MG63 (cell line): ENCODE results near the gene COPB2. TPM values are rescaled to one million over a fixed set of nuclear protein-coding genes. Genes with fewer than 3 reads are reported as not detected.
A peak's percentile ranks its signal among the peaks of the same experiment; 100 is the strongest.
"Not testable (repeated sequence)": the region's sequence is repeated elsewhere in the genome, so short reads cannot be mapped to it uniquely, and the experiment has no call there.

Experiments used
- DNase-seq: peaks from one replicate; pipeline ENCODE4 v3.0.0-alpha.2; 2020
- H3K27me3 ChIP-seq: fragments of 250-450 bp; sonication (Bioruptor Pico); 2 replicates; pipeline ENCODE4 v1.5.1; 2020; ENCODE audit warnings: mild to moderate bottlenecking, moderate library complexity
- H3K36me3 ChIP-seq: fragments of 250-450 bp; sonication (Bioruptor Pico); 2 replicates; pipeline ENCODE4 v1.5.1; 2020; ENCODE audit warnings: mild to moderate bottlenecking, moderate library complexity
- H3K4me3 ChIP-seq: fragments of 250-450 bp; sonication (Bioruptor Pico); 2 replicates; pipeline ENCODE4 v1.5.1; 2020; ENCODE audit warnings: mild to moderate bottlenecking, moderate library complexity
- H3K9me3 ChIP-seq: fragments of 250-450 bp; sonication (Bioruptor Pico); 2 replicates; pipeline ENCODE4 v1.5.1; 2020; ENCODE audit warnings: mild to moderate bottlenecking, moderate library complexity
- total RNA-seq: library from RNA; depleted of rRNA; stranded (reverse); fragments of >200 nt; shearing (Covaris generic); gene quantifications from 2 replicates; pipeline ENCODE4 v1.2.3, GENCODE V29; 2014; ENCODE audit warnings: low replicate concordance; rRNA removed

Gene COPB2
- 131 and 177 TPM in 2 replicates for total RNA-seq

DNA sequence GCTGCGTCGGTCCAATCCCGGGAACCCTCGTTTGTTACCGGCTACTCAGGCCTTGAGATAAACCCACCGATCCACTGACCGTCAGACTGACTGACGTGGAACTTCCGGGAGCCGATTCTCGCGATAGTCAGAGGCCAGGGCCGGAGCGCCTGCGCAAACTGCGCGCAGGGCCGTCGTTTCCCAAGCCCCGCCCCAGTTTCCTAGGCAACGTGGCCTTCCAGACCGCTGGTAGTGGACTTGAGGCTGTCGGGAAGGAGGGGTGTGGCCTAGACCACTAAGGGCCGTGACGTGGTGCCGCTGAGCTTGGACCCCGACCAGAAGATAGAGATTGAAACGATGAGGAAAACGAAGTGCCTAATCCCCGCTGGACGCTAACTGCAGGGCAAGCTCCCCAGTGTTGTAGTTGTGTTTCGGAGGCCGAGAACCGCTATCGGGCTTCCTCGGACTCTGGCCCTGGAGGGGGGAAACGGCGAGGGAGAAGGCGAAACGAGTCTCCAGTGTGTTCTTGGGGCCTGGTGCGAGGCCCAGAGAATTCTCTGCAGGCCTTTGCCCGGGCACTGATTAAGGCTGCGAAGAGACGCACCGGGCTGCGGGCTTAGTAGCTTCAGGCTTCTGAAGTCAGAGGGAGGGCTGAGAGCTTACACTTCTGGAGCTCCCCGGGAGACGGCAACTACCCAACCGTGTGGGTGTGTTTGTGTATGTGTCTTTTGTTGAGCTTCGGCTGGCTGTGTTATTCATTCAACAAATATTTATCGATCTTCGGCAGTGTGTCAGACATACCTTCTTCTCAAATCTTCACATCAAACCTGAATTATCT is at the start of gene COPB2:
Gene COPB2 (minus strand): TSS at position 96 of the 817 bp plus-strand sequence. CDS start 97 bp downstream, outside the sequence.
- Histone ChIP-seq H3K4me3 (peak within 1 kb of the TSS; percentile 92), H3K36me3 (peaks cover 25% of the 10 kb centered on the region), H3K9me3 (no peaks in the 10 kb centered on the region), H3K27me3 (no peaks in the 10 kb centered on the region)
- DNase-seq: peak; percentile 100

DNA sequence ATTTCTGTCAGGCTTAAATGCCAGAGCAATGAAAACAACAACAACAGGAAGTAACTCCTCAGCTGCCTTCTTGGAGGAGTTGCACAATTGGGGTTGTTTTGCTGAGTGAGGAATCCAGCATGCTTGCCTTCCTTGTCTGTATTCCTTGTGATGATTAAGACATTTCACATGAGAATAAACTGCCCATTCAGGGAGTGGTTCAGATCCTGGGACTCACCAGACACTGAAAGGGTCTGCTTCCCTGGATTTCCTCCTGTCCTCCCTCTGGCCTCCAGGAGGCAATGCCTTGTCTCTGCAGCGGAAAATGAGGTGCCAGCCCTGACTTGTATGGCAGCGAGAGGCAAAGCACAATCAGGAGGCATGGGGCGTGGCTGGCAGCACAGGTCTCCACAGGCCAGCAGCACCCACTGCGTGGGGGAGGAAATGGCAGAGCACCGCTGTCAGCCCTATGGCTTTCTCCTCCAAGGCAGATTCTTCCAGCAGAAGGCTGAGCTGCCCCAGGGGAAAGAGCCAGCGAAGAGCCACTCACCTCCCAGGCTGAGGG is 45.4 kb upstream of the COPB2 start:
- no peaks in the 10 kb centered on the region; the same call in 1 of the 2 replicates for H3K9me3 ChIP-seq
- peak; percentile 23 for DNase-seq
- H3K27me3 ChIP-seq: no peaks in the 10 kb centered on the region
- no peak overlapping the region for H3K4me3 ChIP-seq
- H3K36me3 ChIP-seq: no peaks in the 10 kb centered on the region

DNA sequence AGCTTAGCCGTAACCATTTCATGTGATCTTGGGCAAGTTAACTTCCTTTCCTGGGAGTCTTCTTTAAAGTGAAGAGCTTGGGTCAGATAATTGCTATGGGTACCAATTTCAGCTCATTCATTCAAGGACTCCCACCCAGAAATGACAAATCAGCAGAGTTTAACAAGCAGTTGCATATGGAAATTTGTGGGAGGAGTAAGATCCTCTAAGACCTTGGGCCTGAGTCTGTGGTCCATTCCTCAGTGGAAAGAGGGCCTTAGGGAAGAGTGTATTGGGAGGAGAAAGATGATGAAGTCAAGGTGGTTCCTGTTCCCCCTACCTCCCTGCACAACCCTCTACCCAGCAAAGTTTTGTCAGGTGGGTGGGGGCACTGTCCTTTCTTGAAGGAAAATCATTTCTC is 44.8 kb upstream of the COPB2 start:
- DNase-seq: no peak
- Histone ChIP-seq H3K36me3 (no peaks in the 10 kb centered on the region), H3K27me3 (no peaks in the 10 kb centered on the region), H3K9me3 (no peaks in the 10 kb centered on the region; the same call in 1 of the 2 replicates), H3K4me3 (no peak overlapping the region)

DNA sequence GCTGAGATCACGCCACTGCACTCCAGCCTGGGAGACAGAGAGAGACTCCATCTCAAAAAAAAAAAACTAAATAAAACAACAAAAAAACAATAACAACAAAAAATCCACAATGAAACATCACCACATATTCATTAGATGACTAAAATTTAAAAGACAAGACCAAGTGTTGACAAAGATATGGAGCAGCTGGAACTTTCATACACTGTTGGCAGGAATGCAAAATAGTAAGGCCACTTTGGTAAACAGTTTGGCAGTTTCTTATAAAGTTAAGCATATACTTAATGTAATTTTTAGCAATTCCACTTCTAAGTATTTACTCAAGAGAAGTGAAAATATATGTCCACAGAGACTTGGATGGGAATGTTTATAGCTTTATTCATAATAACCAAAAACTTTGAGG is 43.6 kb upstream of the COPB2 start:
- Histone ChIP-seq H3K36me3 (no peaks in the 10 kb centered on the region), H3K27me3 (no peaks in the 10 kb centered on the region), H3K4me3 (no peak overlapping the region), H3K9me3 (no peaks in the 10 kb centered on the region; the same call in 1 of the 2 replicates)
- no peak for DNase-seq

DNA sequence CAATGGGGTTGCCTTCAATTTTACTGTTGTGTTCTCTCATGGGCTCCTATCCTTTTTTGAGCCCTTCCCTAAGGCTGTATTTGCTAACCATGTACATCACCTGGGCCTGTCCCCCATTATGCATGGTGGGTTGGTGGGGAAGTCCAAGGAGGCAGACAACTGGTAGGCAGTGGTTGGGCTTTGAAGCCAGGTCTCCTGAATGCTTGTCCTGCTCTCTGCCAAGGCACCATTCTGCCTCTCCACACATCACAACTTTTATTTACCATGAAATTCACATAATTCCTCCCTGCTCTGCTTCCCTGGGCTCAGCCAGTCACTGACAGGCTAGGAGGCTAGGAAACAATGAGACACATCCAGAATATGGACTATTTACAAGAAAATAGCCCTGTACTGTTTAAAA is 41.0 kb upstream of the COPB2 start:
- Histone ChIP-seq H3K36me3 (no peaks in the 10 kb centered on the region), H3K9me3 (no peaks in the 10 kb centered on the region; the same call in 1 of the 2 replicates), H3K4me3 (no peak overlapping the region), H3K27me3 (no peaks in the 10 kb centered on the region)
- no peak for DNase-seq

DNA sequence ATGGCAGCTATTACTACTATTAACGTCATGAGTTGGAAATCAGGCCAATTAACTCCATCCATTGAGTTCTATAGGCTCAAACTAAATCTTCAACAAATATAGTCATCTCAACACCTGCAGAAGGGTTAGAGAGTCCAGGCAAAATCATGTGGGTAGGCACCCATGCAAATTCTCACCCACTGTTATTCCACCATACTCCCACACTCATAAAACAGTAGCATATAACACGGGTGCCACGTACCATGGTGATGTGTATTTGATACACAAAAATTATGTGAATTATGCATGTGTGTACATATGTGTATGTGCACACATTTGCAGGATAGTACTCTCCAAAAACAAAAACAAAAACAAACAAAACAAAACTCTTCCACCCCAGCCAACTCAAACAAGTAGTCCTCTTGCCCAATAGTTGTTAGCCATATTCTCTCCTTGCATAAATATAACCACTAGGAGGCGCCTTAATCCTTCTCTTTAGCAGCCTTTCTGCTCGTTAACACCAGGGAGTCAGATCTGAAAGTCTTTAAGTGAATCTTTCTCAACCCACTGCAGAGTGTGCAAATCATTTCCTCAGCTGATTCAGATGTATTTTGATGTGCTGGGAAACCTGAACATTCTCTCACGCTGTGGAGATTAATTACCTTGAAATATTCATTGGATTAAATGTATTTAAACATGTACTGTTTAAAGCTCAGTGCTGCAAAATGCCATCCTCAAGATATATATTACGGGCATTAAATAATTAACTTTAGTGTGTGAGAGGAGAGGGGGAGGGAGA is 38.0 kb upstream of the COPB2 start:
- DNase-seq: no peak
- Histone ChIP-seq H3K36me3 (no peaks in the 10 kb centered on the region), H3K27me3 (no peaks in the 10 kb centered on the region), H3K4me3 (no peak overlapping the region), H3K9me3 (no peaks in the 10 kb centered on the region)

DNA sequence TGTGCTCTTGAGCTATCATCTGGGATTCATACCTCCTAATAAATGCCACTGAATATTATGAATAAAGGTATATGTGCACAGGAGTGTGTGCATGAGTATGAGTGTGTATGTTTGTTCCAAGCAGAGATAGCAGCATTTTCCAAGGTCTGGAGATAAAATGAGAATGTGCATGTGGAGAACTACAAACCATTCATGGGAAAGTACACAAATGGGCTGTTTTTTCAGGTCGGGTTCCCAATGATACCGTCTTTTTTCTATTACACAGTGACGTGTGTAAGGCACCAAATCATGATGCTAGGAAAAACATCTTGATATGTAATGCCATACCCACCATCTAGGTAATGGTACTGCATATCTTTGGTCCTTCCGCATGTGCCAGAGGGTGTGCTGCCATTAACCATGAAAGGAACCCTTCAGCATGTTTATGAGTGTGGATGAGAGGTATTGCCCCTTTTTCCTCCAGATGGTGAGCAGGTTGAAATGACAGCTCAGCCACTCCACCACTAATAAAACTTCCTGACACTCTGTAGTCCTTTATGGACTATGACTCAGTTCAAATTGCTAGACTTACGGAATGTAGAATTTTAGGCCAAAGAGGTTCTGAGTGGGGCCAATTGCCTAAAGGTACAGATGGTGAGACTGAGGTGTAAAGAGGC is 36.4 kb upstream of the COPB2 start:
- Histone ChIP-seq H3K4me3 (no peak overlapping the region), H3K9me3 (no peaks in the 10 kb centered on the region), H3K36me3 (no peaks in the 10 kb centered on the region), H3K27me3 (no peaks in the 10 kb centered on the region)
- no peak for DNase-seq

DNA sequence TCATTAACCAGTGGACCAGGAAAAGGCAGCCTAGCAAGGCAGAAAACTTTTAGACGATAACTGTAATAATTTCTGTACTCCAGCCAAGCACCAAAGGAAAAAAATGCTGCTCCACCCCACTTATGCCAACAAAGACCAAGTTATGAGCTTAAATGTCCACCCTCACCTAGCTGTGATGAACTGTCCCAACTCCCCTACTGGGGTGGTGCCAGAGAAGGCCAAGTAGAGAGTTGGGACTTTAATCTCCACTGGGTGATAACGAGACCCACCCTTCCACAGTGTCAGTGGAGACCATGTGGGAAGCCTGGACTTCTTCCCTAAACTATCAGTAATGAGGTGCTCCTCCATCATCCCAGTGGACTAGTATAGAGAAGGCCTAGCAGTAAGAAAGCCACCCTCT is 33.8 kb upstream of the COPB2 start:
- Histone ChIP-seq H3K4me3 (no peak overlapping the region), H3K36me3 (no peaks in the 10 kb centered on the region), H3K27me3 (no peaks in the 10 kb centered on the region), H3K9me3 (no peaks in the 10 kb centered on the region)
- no peak for DNase-seq

DNA sequence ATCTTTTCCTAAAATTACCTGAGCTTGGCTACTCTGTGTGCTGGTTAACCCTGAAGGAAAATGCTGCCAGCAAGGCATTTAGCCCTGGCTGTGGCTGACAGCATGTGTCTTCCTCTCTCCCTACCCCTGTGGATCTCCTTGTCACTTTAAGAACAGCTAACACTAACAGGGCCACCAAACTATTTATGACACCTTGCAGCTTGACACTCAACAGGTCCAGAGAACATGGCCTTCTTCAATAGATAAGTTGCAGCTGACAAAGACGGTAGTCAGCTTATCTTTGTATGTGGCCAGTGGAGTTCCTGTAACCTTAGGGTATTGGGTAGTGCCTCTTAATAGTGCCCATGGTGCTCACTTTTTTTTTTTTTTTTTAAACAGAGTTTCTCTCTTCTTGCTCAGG is 32.0 kb upstream of the COPB2 start:
- H3K36me3 ChIP-seq: no peaks in the 10 kb centered on the region
- DNase-seq: no peak
- peaks cover 2% of the 10 kb centered on the region; the same call in 1 of the 2 replicates for H3K9me3 ChIP-seq
- H3K27me3 ChIP-seq: no peaks in the 10 kb centered on the region
- H3K4me3 ChIP-seq: no peak overlapping the region

DNA sequence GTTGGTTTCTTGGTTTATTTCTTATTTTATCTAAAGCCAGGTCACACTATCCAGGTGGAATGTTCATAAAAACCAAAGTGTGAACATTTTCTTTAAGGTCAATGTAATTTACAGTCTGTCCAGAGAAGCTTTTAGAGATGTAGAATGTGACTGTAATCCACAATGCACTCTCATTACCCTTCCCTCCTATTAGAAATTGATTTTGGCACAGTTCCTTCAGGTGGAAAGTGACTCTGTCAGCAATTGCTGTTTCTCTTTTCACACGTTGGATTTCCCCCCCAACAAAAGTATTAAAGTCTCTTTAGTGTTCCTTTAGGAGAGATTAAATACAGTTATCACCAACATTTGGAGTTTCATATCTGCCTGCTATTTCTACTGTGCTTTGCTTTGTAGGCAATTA is 31.6 kb upstream of the COPB2 start:
- H3K9me3 ChIP-seq: peaks cover 5% of the 10 kb centered on the region; the same call in 1 of the 2 replicates
- no peak for DNase-seq
- H3K36me3 ChIP-seq: no peaks in the 10 kb centered on the region
- H3K27me3 ChIP-seq: no peaks in the 10 kb centered on the region
- H3K4me3 ChIP-seq: no peak overlapping the region

DNA sequence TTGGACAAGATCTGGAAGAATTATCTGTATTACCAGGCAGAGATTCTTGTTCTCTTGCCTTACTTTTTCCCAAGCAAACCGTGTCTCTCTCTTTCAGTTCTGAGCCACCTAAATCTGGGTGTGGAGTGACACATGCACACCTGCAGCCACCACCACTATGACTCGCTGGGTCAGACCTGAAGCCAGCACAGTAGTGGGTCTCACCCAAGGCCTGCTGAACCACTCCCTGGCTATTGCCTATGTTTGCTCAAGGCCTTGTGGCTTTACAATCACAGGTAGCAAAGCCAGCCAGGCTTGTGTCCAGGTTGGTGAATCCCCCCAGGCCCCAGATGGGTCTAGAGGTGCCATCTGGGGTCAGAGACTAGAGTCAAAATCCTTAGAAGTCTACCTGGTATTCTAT is 28.7 kb upstream of the COPB2 start:
- Histone ChIP-seq H3K27me3 (no peaks in the 10 kb centered on the region), H3K9me3 (peaks cover 10% of the 10 kb centered on the region), H3K4me3 (no peak overlapping the region), H3K36me3 (no peaks in the 10 kb centered on the region)
- DNase-seq: peak; percentile 13

DNA sequence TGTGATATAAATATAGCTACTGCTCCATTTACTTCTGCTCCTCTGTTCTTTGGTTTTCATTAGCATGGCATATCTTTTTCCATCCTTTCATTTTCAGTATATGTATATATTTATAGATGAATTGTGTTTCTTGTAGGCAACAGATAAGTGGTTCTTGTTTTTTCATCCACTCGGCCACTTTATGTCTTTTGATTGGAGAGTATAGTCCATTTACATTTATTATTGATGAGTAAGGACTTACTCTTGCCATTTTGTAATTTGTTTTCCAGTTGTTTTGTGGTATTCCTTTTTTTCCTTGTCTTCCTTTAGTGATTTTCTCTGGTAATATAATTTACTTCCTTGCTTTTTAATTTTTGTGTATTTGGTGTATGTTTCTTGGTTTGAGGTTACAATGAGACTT is 26.8 kb upstream of the COPB2 start:
- Histone ChIP-seq H3K9me3 (peaks cover 18% of the 10 kb centered on the region), H3K4me3 (no peak overlapping the region), H3K36me3 (no peaks in the 10 kb centered on the region), H3K27me3 (no peaks in the 10 kb centered on the region)
- DNase-seq: no peak

DNA sequence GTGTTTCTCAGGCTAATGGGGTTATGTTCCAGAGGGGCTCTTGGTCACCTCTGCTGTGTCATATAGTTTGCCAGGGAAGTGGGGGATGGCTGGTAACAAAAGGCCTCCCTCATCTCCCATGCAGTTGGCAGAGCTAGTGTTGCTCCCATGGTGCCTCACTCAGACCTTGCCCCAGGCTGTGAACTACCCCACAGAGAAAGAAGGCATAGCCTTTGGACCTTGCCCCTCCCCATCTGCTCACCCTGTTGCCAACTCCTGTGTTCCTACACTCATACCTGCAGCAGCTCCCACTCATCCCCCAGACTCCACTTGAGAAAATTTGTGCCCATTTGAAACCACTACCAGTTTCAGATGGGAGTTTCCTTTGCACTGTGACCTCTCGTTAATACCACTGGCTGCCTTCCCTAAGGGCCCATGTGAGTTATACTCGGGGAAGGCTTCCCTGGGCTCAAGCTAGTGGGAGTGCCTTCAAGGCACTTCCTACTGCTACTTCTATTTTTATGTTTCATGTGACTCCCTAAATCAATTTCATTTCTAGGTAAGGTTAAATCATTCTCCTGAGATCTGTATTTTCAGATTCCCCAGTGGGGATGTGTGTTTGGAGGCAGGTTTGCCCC is 25.3 kb upstream of the COPB2 start:
- Histone ChIP-seq H3K4me3 (no peak overlapping the region), H3K27me3 (no peaks in the 10 kb centered on the region), H3K9me3 (peaks cover 18% of the 10 kb centered on the region), H3K36me3 (no peaks in the 10 kb centered on the region)
- DNase-seq: no peak

DNA sequence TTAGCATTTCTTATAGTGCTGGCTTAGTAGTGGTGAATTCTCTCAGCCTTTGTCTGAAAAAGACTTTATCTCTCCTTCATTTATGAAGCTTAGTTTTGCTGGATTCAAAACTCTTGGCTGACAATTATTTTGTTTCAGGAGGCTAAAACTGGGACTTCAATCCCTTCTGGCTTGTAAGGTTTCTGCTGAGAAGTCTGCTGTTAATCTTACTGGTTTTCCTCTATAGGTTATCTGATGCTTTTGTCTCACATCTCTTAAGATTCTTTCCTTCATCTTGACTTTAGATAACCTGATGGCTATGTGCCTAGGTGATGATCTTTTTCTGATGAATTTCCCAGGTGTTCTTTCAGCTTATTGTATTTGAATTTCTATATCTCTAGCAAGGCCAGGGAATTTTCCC is 23.4 kb upstream of the COPB2 start:
- DNase-seq, H3K36me3 ChIP-seq, H3K27me3 ChIP-seq, H3K4me3 ChIP-seq: not testable (repeated sequence)
- H3K9me3 ChIP-seq: peaks cover 23% of the 10 kb centered on the region

DNA sequence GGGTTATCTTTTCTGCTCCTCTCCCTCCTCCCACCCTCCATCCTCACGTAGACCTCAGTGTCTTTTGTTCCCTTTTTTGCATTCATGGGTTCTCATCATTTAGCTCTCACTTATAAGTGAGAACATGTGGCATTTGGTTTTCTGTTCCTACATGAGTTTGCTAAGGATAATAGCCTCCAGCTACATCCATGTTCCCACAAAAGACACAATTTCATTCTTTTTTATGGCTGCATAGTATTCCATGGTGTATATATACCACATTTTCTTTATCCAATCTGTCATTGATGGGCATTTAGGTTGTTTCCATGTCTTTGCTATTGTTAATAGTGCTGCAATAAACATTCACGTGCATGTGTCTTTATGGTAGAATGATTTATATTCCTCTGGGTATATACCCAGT is 11.7 kb upstream of the COPB2 start:
- peaks cover 10% of the 10 kb centered on the region for H3K9me3 ChIP-seq
- H3K36me3 ChIP-seq, DNase-seq: not testable (repeated sequence)

DNA sequence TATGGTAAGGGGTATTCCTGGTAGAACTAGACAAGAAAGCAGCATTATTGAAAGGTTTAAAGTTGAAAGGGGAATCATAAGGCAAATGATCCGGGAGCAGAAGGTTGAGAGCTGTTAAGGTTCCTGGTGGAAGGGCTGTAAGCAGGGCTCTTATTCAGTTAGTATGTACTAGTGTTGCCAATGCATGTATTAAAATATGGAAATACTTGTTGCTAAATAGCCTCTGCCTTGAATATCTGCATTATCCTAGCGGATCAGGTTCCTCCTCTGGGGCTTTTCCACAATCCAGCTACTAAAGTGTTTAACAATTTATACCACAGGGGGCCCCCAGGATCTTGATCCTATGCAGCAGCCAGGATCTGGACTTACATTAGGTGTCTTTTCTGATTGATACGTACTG is 7.3 kb upstream of the COPB2 start:
- peaks cover 7% of the 10 kb centered on the region for H3K9me3 ChIP-seq
- no peak overlapping the region for H3K4me3 ChIP-seq
- H3K36me3 ChIP-seq: no peaks in the 10 kb centered on the region
- no peaks in the 10 kb centered on the region for H3K27me3 ChIP-seq
- no peak for DNase-seq

More for the DNA sequence above, 11.7 kb upstream of the COPB2 start:
- not testable (repeated sequence) for H3K27me3 ChIP-seq, H3K4me3 ChIP-seq
